ENCODE data around the gene HPCAL4.

DNA sequence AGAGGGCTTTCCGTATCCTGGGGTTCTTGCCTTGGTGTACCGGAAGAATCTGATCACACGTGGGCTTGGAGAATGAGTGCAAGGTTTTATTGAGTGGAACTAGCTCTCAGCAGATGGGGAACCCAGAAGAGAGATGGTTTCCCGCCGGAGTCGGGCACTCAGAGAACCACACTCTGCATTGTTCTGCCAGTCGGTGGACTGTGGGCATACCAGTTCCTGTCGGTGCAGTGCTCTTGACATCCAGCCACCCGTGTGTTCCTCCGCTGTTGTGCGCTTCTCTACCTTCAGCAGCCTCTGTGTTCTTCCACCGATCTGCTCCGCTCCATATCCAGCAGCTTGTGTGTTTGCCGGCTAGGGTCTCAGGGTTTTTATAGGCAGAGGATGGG is 36.7 kb upstream of the HPCAL4 start:
- TF ChIP-seq, protein P1, sequence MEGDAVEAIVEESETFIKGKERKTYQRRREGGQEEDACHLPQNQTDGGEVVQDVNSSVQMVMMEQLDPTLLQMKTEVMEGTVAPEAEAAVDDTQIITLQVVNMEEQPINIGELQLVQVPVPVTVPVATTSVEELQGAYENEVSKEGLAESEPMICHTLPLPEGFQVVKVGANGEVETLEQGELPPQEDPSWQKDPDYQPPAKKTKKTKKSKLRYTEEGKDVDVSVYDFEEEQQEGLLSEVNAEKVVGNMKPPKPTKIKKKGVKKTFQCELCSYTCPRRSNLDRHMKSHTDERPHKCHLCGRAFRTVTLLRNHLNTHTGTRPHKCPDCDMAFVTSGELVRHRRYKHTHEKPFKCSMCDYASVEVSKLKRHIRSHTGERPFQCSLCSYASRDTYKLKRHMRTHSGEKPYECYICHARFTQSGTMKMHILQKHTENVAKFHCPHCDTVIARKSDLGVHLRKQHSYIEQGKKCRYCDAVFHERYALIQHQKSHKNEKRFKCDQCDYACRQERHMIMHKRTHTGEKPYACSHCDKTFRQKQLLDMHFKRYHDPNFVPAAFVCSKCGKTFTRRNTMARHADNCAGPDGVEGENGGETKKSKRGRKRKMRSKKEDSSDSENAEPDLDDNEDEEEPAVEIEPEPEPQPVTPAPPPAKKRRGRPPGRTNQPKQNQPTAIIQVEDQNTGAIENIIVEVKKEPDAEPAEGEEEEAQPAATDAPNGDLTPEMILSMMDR (IDR thresholded peaks at IDR 0.05; ENCODE audit: low read depth, low read length) = no peak
- TF ChIP-seq EZH2phosphoT487 (IDR thresholded peaks at IDR 0.05; ENCODE audit: low read depth) = no peak

Measured in OCI-LY3 (cell line).